Transverse colon (tissue), 4 donors: ENCODE results near the gene SEPTIN2. TPM values are rescaled to one million over a fixed set of nuclear protein-coding genes. Genes with fewer than 3 reads are reported as not detected.

Experiments
- DNase-seq: peaks from one replicate; pipeline ENCODE4 v3.0.0-alpha.2; 2019
- H3K27ac ChIP-seq, 4 donors: fragments of 200-600 bp; sonication (generic); 2 replicates each; pipeline ENCODE4 v1.5.1; 2016 to 2018; ENCODE audit warnings: inconsistent platforms in 4 of 4
- H3K27me3 ChIP-seq: fragments of 200-600 bp; sonication (generic); 2 replicates; pipeline ENCODE4 v1.5.1; 2017; ENCODE audit warnings: inconsistent platforms
- H3K36me3 ChIP-seq, 4 donors: fragments of 200-600 bp; sonication (generic); 2 replicates each; pipeline ENCODE4 v1.5.1; 2017 to 2019; ENCODE audit warnings: inconsistent platforms in 4 of 4
- H3K4me1 ChIP-seq, 4 donors: fragments of 200-600 bp; sonication (generic); 2 replicates each; pipeline ENCODE4 v1.5.1; 2017 to 2020; ENCODE audit warnings: inconsistent platforms in 4 of 4
- H3K4me3 ChIP-seq, 4 donors: fragments of 200-600 bp; sonication (generic); 1 replicate in 1 of 4; 2 replicates in 3 of 4; pipeline versions ENCODE4 v1.5.1 to v1.6.1; 2017 to 2019; ENCODE audit warnings: inconsistent platforms in 4 of 4
- H3K9me3 ChIP-seq, 2 donors: fragments of 200-600 bp; sonication (generic); 2 replicates each; pipeline ENCODE4 v1.5.1; 2017 to 2019; ENCODE audit warnings: inconsistent platforms in 2 of 2
- EP300 ChIP-seq: sonication (generic); formaldehyde crosslinking; IDR thresholded peaks from one replicate; pipeline ENCODE4 v1.6.1; 2017; ENCODE audit warnings: antibody characterized with exemption, low read depth
- POLR2A ChIP-seq: fragments of 450-650 bp; IDR thresholded peaks from one replicate; pipeline ENCODE4 v1.6.1; 2016; ENCODE audit warnings: antibody characterized with exemption, mild to moderate bottlenecking, moderate library complexity
- POLR2AphosphoS5 ChIP-seq, 3 donors: sonication (generic); formaldehyde crosslinking; IDR thresholded peaks; one replicate each; pipeline ENCODE4 v1.6.1; 2016; ENCODE audit warnings: antibody characterized with exemption in 3 of 3
- WGBS, 2 donors: methylation state at CpG; one replicate each; pipeline ENCODE4 v1.1.5; 2018; ENCODE audit warnings: low coverage in 1 of 2; 5-methylcytosine and 5-hydroxymethylcytosine counted together
- in situ Hi-C, 4 donors: fragments of 200-750 bp; cut with MboI; loops; one replicate each; pipeline versions ENCODE4 v1.15.0 to v1.15.1; 2017; ENCODE audit warnings: low sequenced_read_pairs in 3 of 4, low pct_ligation_motif_present in 1 of 4, low pct_unique_long_range_greater_than_20kb in 1 of 4
- intact Hi-C: fragments of 100-400 bp; cut with DNase I; formaldehyde crosslinking; loops from one replicate; pipeline ENCODE4 v1.15.1; 2023; ENCODE audit warnings: low total_unique reads
- total RNA-seq, 4 donors: library from RNA; depleted of rRNA; stranded (reverse); fragments of >200 nt; gene quantifications; one replicate each; pipeline ENCODE4 v1.1.0, GENCODE V29; 2016
- TF ChIP-seq, protein P1 (sequence below), 5 experiments: fragments of 200-600 bp in 3 of 5; fragments of 450-650 bp in 2 of 5; sonication (generic) in 3 of 5; IDR thresholded peaks; 1 replicate in 2 of 5; 2 replicates in 3 of 5; pipeline ENCODE4 v1.5.1; 2016 to 2017; ENCODE audit warnings: antibody characterized with exemption in 5 of 5, inconsistent platforms in 3 of 5, mild to moderate bottlenecking in 2 of 5, moderate library complexity in 1 of 5

Gene SEPTIN2
- total RNA-seq, 4 donors from 2014 or later: 116 to 264 (median 180) TPM

DNA sequence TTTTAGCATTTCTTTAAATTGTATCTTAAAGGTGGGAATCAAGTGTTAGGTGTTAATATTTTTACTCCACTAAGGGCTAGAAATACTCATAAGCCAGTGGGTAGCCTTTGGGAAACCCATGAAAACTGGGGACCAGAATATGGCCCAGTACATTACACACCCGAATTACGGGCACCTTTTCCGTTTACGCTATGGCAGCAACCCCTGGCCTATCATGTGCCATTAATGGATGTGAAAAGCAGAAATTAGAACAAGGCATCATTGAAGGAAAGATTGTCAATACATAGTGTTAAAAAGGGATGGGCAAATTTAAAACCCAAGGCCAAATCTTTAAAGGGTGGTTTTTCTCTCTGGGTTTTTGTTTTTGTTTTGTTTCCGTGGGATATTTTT, 41.1 kb downstream of the SEPTIN2 start:
- Histone ChIP-seq H3K4me3 (peak overlapping the region; percentile 81 to 87 (median 83)), H3K36me3 (peaks cover 0 to 18% (median 0%) of the 10 kb centered on the region in 4 donors), H3K27me3 (no peaks in the 10 kb centered on the region), H3K9me3 (no peaks in the 10 kb centered on the region), H3K4me1 (peaks cover 11 to 79% (median 53%) of the 10 kb centered on the region in 4 donors), H3K27ac (peak overlapping the region; percentile 96 to 97 (median 96))
- in situ Hi-C loops (no loop called here), intact Hi-C loops (no loop called here)
- no peak for TF ChIP-seq POLR2AphosphoS5 (IDR thresholded peaks at IDR 0.05)
- no peak for TF ChIP-seq EP300
- no peak for TF ChIP-seq POLR2A
- TF ChIP-seq, protein P1, sequence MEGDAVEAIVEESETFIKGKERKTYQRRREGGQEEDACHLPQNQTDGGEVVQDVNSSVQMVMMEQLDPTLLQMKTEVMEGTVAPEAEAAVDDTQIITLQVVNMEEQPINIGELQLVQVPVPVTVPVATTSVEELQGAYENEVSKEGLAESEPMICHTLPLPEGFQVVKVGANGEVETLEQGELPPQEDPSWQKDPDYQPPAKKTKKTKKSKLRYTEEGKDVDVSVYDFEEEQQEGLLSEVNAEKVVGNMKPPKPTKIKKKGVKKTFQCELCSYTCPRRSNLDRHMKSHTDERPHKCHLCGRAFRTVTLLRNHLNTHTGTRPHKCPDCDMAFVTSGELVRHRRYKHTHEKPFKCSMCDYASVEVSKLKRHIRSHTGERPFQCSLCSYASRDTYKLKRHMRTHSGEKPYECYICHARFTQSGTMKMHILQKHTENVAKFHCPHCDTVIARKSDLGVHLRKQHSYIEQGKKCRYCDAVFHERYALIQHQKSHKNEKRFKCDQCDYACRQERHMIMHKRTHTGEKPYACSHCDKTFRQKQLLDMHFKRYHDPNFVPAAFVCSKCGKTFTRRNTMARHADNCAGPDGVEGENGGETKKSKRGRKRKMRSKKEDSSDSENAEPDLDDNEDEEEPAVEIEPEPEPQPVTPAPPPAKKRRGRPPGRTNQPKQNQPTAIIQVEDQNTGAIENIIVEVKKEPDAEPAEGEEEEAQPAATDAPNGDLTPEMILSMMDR (IDR thresholded peaks at IDR 0.05): no peak
- no peak for DNase-seq
- WGBS, 2 donors: 12 to 17% methylated on average over 5 of the region's 5 CpGs

DNA sequence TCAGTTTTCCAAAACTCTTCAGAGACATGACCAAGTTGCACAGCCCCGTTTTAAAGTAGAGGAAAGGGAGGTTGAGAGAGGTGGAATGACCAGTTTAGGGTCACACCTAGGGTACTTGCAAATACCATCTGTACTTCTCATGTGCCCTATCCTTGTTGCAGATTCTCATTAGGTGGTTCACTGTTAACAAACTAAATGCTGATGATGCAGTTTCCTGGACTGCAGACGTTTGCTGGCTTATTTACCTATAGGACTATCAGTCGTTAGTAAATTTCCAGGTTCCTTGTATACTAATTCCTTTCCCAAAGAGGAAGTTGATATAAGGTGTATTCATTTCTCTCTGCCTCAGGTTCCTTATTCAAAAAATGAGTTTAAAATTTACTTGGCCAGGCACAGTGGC, 41.8 kb downstream of the SEPTIN2 start:
- in situ Hi-C loops: no loop called here
- Histone ChIP-seq H3K27ac (peak overlapping the region; percentile 96 to 97 (median 96)), H3K27me3 (no peaks in the 10 kb centered on the region), H3K4me1 (peaks cover 11 to 72% (median 50%) of the 10 kb centered on the region in 4 donors), H3K4me3 (peak overlapping the region in 3 of 4 donors; percentile 81 to 87 (median 83)), H3K9me3 (no peaks in the 10 kb centered on the region), H3K36me3 (peaks cover 0 to 11% (median 0%) of the 10 kb centered on the region in 4 donors)
- intact Hi-C loops: no loop called here
- no peak for DNase-seq
- WGBS, 2 donors: 21 to 23% methylated on average over 3 of the region's 3 CpGs
- TF ChIP-seq EP300: no peak
- TF ChIP-seq, protein P1 (IDR thresholded peaks at IDR 0.05): no peak
- TF ChIP-seq POLR2AphosphoS5 (IDR thresholded peaks at IDR 0.05): no peak
- TF ChIP-seq POLR2A: no peak

DNA sequence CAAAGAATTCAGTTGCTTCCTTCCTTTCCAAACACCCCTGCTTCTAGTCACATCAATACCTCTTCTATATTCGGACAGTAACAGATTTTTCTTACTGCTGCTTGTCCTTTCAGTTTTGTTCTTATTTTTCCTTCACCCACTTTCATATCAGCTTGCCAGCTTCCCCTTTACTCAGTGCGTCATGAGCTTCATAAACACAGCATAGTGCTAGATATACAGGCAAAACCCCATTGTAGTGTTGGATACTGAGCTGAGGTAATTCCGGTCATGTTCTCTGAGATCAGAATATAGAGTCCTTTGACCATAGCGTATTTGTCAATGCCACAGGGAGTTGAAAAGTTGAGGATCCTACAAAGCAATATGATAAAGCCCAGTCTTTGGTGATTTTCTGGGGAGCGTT, 42.7 kb downstream of the SEPTIN2 start:
- H3K4me1 ChIP-seq: peaks cover 11 to 70% (median 53%) of the 10 kb centered on the region in 4 donors
- TF ChIP-seq, protein P1 (IDR thresholded peaks at IDR 0.05): no peak
- no peak for TF ChIP-seq EP300
- peak in 2 of 3 donors; percentile 24 to 32 for TF ChIP-seq POLR2AphosphoS5 (IDR thresholded peaks at IDR 0.05)
- no peak for TF ChIP-seq POLR2A
- H3K4me3 ChIP-seq: peak overlapping the region in 2 of 4 donors; percentile 81 to 83
- no peaks in the 10 kb centered on the region for H3K9me3 ChIP-seq
- H3K27me3 ChIP-seq: no peaks in the 10 kb centered on the region
- in situ Hi-C loops: no loop called here
- peaks cover 0 to 1% (median 0%) of the 10 kb centered on the region in 4 donors for H3K36me3 ChIP-seq
- peak; percentile 33 for DNase-seq
- intact Hi-C loops: no loop called here
- H3K27ac ChIP-seq: peak overlapping the region; percentile 96 to 97 (median 96)
- WGBS, 2 donors: 30 to 80% methylated on average over 2 to 5 of the region's 5 CpGs

DNA sequence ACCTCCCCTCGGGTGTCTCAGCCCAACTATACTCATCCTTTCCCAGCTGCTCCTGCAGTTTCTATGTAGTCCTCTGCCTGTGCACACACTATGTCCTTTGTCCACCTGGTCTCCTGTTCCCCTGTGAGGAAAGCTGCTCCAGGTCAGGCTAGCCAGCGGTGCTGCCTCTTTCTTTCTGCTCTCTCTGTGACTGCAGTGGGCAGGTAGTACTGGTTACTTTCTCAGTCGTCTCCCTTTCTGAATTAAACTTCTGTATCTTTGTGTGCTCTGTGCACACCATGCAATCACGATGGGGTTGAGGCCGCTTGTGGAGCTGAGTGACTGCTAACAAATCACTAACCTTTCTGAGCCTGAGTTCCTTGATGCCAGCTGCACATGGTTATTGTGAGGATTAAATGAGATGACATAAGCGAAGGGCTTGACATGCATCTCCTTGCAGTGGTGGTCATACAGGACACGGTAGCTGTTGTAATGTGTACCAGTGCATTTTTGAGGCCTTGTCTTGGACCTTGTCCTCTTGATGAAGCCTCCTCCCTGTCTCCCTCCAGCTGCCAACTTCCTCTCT, 43.8 kb downstream of the SEPTIN2 start:
- intact Hi-C loops: no loop called here
- peak; percentile 46 for DNase-seq
- H3K27ac ChIP-seq: peak overlapping the region; percentile 96 to 97 (median 96)
- no peak overlapping the region for H3K4me3 ChIP-seq
- TF ChIP-seq POLR2A (peak; percentile 11), POLR2AphosphoS5 (IDR thresholded peaks at IDR 0.05) (peak in 1 of 3 donors; percentile 60), EP300 (no peak)
- TF ChIP-seq, protein P1 (IDR thresholded peaks at IDR 0.05): no peak
- H3K36me3 ChIP-seq: no peaks in the 10 kb centered on the region
- in situ Hi-C loops: no loop called here
- peaks cover 11 to 63% (median 51%) of the 10 kb centered on the region in 4 donors for H3K4me1 ChIP-seq
- no peaks in the 10 kb centered on the region for H3K27me3 ChIP-seq
- H3K9me3 ChIP-seq: no peaks in the 10 kb centered on the region
- WGBS, 2 donors: 53 to 68% methylated on average over 4 to 7 of the region's 7 CpGs
